Right hindlimb (tissue), 1 donor: ENCODE results near the gene ZNF57.
"Not testable (repeated sequence)": the region's sequence is repeated elsewhere in the genome, so short reads cannot be mapped to it uniquely, and the experiment has no call there.

Source experiments
- DNase-seq: peaks from one replicate; pipeline ENCODE4 v3.0.0-alpha.2; 2018

ZNF57 gene

GRCh38 chr19:2960120-2960519, 59.4 kb downstream of the ZNF57 start:
- no peak for DNase-seq

GRCh38 chr19:2962018-2962670, 61.4 kb downstream of the ZNF57 start:
- DNase-seq, result peak; percentile 67

GRCh38 chr19:2963122-2963521, 62.4 kb downstream of the ZNF57 start:
- no peak for DNase-seq

- not testable (repeated sequence) for DNase-seq
Measured at GRCh38 chr19:2963631-2964030, 62.9 kb downstream of the ZNF57 start.

- DNase-seq, result no peak
Measured at GRCh38 chr19:2964874-2965273, 64.1 kb downstream of the ZNF57 start.

GRCh38 chr19:2967972-2968371, 67.2 kb downstream of the ZNF57 start:
- no peak for DNase-seq
